Measurements from ENCODE around the gene STK11. TPM values are rescaled to one million over a fixed set of nuclear protein-coding genes. Genes with fewer than 3 reads are reported as not detected.

Gene STK11
- total and polyA plus RNA-seq, 2 donors, result 42.5 to 60.2 TPM

GRCh38 chr19:1239420-1239795, 33.8 kb downstream of the STK11 start:
- H3K4me1 ChIP-seq (ENCODE audit: control insufficient read depth in 2 of 2, insufficient read depth in 2 of 2, low read length in 2 of 2), result peaks cover 22 to 41% of the 10 kb centered on the region in 2 donors

GRCh38 chr19:1239796-1240737, 34.5 kb downstream of the STK11 start:
- H3K4me1 ChIP-seq (ENCODE audit: control insufficient read depth in 2 of 2, insufficient read depth in 2 of 2, low read length in 2 of 2), result peaks cover 26 to 47% of the 10 kb centered on the region in 2 donors
- H3K9me3 ChIP-seq (ENCODE audit: control insufficient read depth in 2 of 2, insufficient read depth in 1 of 2, low read length in 1 of 2), result peaks cover 0 to 8% of the 10 kb centered on the region in 2 donors
- peak overlapping the region; percentile 13 to 38 for H3K4me3 ChIP-seq (ENCODE audit: low read length in 2 of 2)
- 17% methylated on average over 84 of the region's 84 CpGs for WGBS
- peak in 6 of 9 donors; percentile 78 to 94 (median 88) for DNase-seq (ENCODE audit: low read depth in 6 of 9, low spot score in 9 of 9)
- H3K27ac ChIP-seq (ENCODE audit: low read depth in 1 of 2, low read length in 1 of 2), result peak overlapping the region; percentile 42 to 51
- H3K36me3 ChIP-seq (ENCODE audit: control insufficient read depth in 2 of 2, insufficient read depth in 2 of 2, low read length in 1 of 2), result peaks cover 8 to 11% of the 10 kb centered on the region in 2 donors
- peaks cover 47 to 50% of the 10 kb centered on the region in 2 donors for H3K27me3 ChIP-seq (ENCODE audit: control insufficient read depth in 2 of 2, insufficient read depth in 1 of 2, low read length in 1 of 2)

More at GRCh38 chr19:1239420-1239795, 33.8 kb downstream of the STK11 start:
- peak overlapping the region in 1 of 2 donors; percentile 0 for H3K27ac ChIP-seq (ENCODE audit: low read depth in 1 of 2, low read length in 1 of 2)
- H3K27me3 ChIP-seq (ENCODE audit: control insufficient read depth in 2 of 2, insufficient read depth in 1 of 2, low read length in 1 of 2), result peaks cover 50 to 53% of the 10 kb centered on the region in 2 donors
- H3K4me3 ChIP-seq (ENCODE audit: low read length in 2 of 2), result no peak overlapping the region
- peaks cover 0 to 11% of the 10 kb centered on the region in 2 donors for H3K9me3 ChIP-seq (ENCODE audit: control insufficient read depth in 2 of 2, insufficient read depth in 1 of 2, low read length in 1 of 2)
- no peak for DNase-seq (ENCODE audit: low read depth in 6 of 9, low spot score in 9 of 9)
- 86% methylated on average over 11 of the region's 11 CpGs for WGBS
- H3K36me3 ChIP-seq (ENCODE audit: control insufficient read depth in 2 of 2, insufficient read depth in 2 of 2, low read length in 1 of 2), result peaks cover 3 to 5% of the 10 kb centered on the region in 2 donors

- DNase-seq (ENCODE audit: low read depth in 6 of 9, low spot score in 9 of 9), result no peak
- peaks cover 0 to 6% of the 10 kb centered on the region in 2 donors for H3K9me3 ChIP-seq (ENCODE audit: control insufficient read depth in 2 of 2, insufficient read depth in 1 of 2, low read length in 1 of 2)
- H3K4me1 ChIP-seq (ENCODE audit: control insufficient read depth in 2 of 2, insufficient read depth in 2 of 2, low read length in 2 of 2), result peaks cover 26 to 50% of the 10 kb centered on the region in 2 donors
- peak overlapping the region; percentile 48 to 91 for H3K4me3 ChIP-seq (ENCODE audit: low read length in 2 of 2)
- H3K36me3 ChIP-seq (ENCODE audit: control insufficient read depth in 2 of 2, insufficient read depth in 2 of 2, low read length in 1 of 2), result peaks cover 12 to 13% of the 10 kb centered on the region in 2 donors
- WGBS, result 75% methylated on average over 15 of the region's 15 CpGs
- no peak overlapping the region for H3K27ac ChIP-seq (ENCODE audit: low read depth in 1 of 2, low read length in 1 of 2)
- peaks cover 38 to 42% of the 10 kb centered on the region in 2 donors for H3K27me3 ChIP-seq (ENCODE audit: control insufficient read depth in 2 of 2, insufficient read depth in 1 of 2, low read length in 1 of 2)
These were observed 35.3 kb downstream of the STK11 start for GRCh38 chr19:1240925-1241324.

GRCh38 chr19:1241417-1242095, 36.0 kb downstream of the STK11 start, which contains the start of gene ATP5F1D:
ATP5F1D (plus strand) TSS chr19:1241751; CDS start chr19:1241851, 100 bp downstream.
- Histone ChIP-seq H3K27me3 (ENCODE audit: control insufficient read depth in 2 of 2, insufficient read depth in 1 of 2, low read length in 1 of 2) (peaks cover 32 to 35% of the 10 kb centered on the region in 2 donors), H3K36me3 (ENCODE audit: control insufficient read depth in 2 of 2, insufficient read depth in 2 of 2, low read length in 1 of 2) (peaks cover 12 to 13% of the 10 kb centered on the region in 2 donors), H3K4me3 (ENCODE audit: low read length in 2 of 2) (peak within 1 kb of the TSS; percentile 48 to 91), H3K9me3 (ENCODE audit: control insufficient read depth in 2 of 2, insufficient read depth in 1 of 2, low read length in 1 of 2) (peaks cover 0 to 5% of the 10 kb centered on the region in 2 donors), H3K27ac (ENCODE audit: low read depth in 1 of 2, low read length in 1 of 2) (peak within 1 kb of the TSS in 1 of 2 donors; percentile 77), H3K4me1 (ENCODE audit: control insufficient read depth in 2 of 2, insufficient read depth in 2 of 2, low read length in 2 of 2) (peaks cover 26 to 50% of the 10 kb centered on the region in 2 donors)
- peak in 6 of 9 donors; percentile 83 to 94 (median 89) for DNase-seq (ENCODE audit: low read depth in 6 of 9, low spot score in 9 of 9)
- under 1% methylated on average over 79 of the region's 79 CpGs for WGBS

DNA sequence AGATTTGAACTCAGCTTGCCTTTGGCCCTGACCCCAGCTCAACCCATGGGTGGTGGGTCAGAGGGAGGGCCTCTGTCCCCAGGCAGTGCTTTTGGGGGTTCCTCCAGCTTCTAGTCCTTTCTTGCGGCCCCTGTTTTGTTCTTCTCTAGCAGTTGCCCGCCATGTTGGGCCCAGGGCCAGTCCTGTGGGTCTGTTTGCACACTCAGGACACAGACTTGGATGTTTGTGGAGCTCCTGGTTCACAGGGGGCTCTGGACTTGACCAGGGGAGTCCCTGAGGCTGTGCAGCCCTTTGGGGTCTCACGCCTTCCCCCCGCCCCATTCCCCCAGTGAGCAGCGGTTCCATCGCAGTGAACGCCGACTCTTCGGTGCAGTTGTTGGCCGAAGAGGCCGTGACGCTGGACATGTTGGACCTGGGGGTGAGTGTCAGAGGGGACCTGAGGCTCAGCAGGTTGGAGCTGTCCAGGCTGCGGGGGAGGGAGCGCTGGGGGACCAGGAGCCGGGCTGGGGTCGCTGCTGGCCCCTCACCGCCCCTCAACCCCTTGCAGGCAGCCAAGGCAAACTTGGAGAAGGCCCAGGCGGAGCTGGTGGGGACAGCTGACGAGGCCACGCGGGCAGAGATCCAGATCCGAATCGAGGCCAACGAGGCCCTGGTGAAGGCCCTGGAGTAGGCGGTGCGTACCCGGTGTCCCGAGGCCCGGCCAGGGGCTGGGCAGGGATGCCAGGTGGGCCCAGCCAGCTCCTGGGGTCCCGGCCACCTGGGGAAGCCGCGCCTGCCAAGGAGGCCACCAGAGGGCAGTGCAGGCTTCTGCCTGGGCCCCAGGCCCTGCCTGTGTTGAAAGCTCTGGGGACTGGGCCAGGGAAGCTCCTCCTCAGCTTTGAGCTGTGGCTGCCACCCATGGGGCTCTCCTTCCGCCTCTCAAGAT, 38.5 kb downstream of the STK11 start:
- peaks cover 0 to 5% of the 10 kb centered on the region in 2 donors for H3K9me3 ChIP-seq (ENCODE audit: control insufficient read depth in 2 of 2, insufficient read depth in 1 of 2, low read length in 1 of 2)
- H3K4me1 ChIP-seq (ENCODE audit: control insufficient read depth in 2 of 2, insufficient read depth in 2 of 2, low read length in 2 of 2), result peaks cover 17 to 54% of the 10 kb centered on the region in 2 donors
- no peak overlapping the region for H3K4me3 ChIP-seq (ENCODE audit: low read length in 2 of 2)
- 69% methylated on average over 33 of the region's 33 CpGs for WGBS
- peak in 6 of 9 donors; percentile 70 to 90 (median 84) for DNase-seq (ENCODE audit: low read depth in 6 of 9, low spot score in 9 of 9)
- peaks cover 12 to 13% of the 10 kb centered on the region in 2 donors for H3K36me3 ChIP-seq (ENCODE audit: control insufficient read depth in 2 of 2, insufficient read depth in 2 of 2, low read length in 1 of 2)
- peaks cover 11 to 16% of the 10 kb centered on the region in 2 donors for H3K27me3 ChIP-seq (ENCODE audit: control insufficient read depth in 2 of 2, insufficient read depth in 1 of 2, low read length in 1 of 2)
- peak overlapping the region; percentile 24 to 78 for H3K27ac ChIP-seq (ENCODE audit: low read depth in 1 of 2, low read length in 1 of 2)

DNA sequence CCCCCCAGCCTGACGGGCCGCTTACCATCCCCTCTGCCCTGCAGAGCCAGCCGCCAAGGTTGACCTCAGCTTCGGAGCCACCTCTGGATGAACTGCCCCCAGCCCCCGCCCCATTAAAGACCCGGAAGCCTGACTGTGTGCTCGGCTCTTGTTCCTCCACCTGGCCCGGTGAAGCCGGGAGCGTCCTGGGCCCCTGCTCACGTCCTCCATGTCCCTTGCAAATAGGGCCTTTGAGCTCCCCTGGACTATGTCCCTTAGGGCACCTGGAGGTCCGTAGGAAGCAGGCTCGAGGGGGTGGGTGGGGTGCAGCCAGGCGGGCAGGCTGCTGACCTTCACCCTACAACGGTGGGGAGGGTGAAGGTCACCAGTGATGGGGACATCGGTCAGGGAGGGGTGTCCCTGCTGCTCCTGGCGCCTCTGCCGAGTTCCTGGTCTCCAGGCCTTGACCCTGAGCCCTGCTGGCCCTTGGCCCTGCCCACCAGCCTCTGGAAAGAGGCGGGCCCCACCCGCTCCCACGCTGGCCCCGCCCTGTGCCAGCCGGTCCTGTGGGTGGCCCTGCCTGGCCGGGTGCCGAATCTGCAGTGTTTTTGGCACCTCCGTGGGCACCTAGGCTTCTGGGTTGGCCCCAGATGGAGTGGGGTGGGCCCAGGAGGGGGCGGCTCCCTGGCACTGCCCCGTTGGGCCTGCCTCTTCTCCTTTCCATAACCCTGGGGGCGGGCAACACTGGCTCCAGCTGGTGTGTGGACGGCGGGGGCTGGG, 39.3 kb downstream of the STK11 start:
- peaks cover 17 to 48% of the 10 kb centered on the region in 2 donors for H3K4me1 ChIP-seq (ENCODE audit: control insufficient read depth in 2 of 2, insufficient read depth in 2 of 2, low read length in 2 of 2)
- H3K27me3 ChIP-seq (ENCODE audit: control insufficient read depth in 2 of 2, insufficient read depth in 1 of 2, low read length in 1 of 2), result peaks cover 2 to 8% of the 10 kb centered on the region in 2 donors
- H3K9me3 ChIP-seq (ENCODE audit: control insufficient read depth in 2 of 2, insufficient read depth in 1 of 2, low read length in 1 of 2), result peaks cover 0 to 1% of the 10 kb centered on the region in 2 donors
- WGBS, result 74% methylated on average over 31 of the region's 31 CpGs
- peaks cover 12 to 13% of the 10 kb centered on the region in 2 donors for H3K36me3 ChIP-seq (ENCODE audit: control insufficient read depth in 2 of 2, insufficient read depth in 2 of 2, low read length in 1 of 2)
- no peak for DNase-seq (ENCODE audit: low read depth in 6 of 9, low spot score in 9 of 9)
- H3K4me3 ChIP-seq (ENCODE audit: low read length in 2 of 2), result no peak overlapping the region
- peak overlapping the region; percentile 24 to 78 for H3K27ac ChIP-seq (ENCODE audit: low read depth in 1 of 2, low read length in 1 of 2)

GRCh38 chr19:1245494-1246264, 40.1 kb downstream of the STK11 start:
- no peak for DNase-seq (ENCODE audit: low read depth in 6 of 9, low spot score in 9 of 9)
- Histone ChIP-seq H3K27me3 (ENCODE audit: control insufficient read depth in 2 of 2, insufficient read depth in 1 of 2, low read length in 1 of 2) (peaks cover 0 to 5% of the 10 kb centered on the region in 2 donors), H3K9me3 (ENCODE audit: control insufficient read depth in 2 of 2, insufficient read depth in 1 of 2, low read length in 1 of 2) (no peaks in the 10 kb centered on the region), H3K36me3 (ENCODE audit: control insufficient read depth in 2 of 2, insufficient read depth in 2 of 2, low read length in 1 of 2) (peaks cover 12 to 13% of the 10 kb centered on the region in 2 donors), H3K27ac (ENCODE audit: low read depth in 1 of 2, low read length in 1 of 2) (peak overlapping the region in 1 of 2 donors; percentile 8), H3K4me3 (ENCODE audit: low read length in 2 of 2) (no peak overlapping the region), H3K4me1 (ENCODE audit: control insufficient read depth in 2 of 2, insufficient read depth in 2 of 2, low read length in 2 of 2) (peaks cover 17 to 45% of the 10 kb centered on the region in 2 donors)
- 95% methylated on average over 26 of the region's 26 CpGs for WGBS

Data from thymus (tissue), 11 donors.